Dedifferentiated amniotic fluid mesenchymal stem cell (primary cell): ENCODE data around the gene FMNL1.
"Not testable (repeated sequence)": the region's sequence is repeated elsewhere in the genome, so short reads cannot be mapped to it uniquely, and the experiment has no call there.

Experiments
- DNase-seq: peaks from one replicate; pipeline ENCODE4 v3.0.0-alpha.2; 2016; ENCODE audit errors: extremely low spot score

FMNL1 gene

GRCh38 chr17:45234641-45235415 lies 13.1 kb downstream of the FMNL1 start:
- no peak for DNase-seq

- DNase-seq, result peak; percentile 52
Observed at GRCh38 chr17:45235416-45236281, 14.0 kb downstream of the FMNL1 start.

- no peak for DNase-seq
Observed at GRCh38 chr17:45236282-45236606, 14.6 kb downstream of the FMNL1 start.

- no peak for DNase-seq
Observed at GRCh38 chr17:45237686-45238085, 16.0 kb downstream of the FMNL1 start.

GRCh38 chr17:45238155-45238774 lies 16.6 kb downstream of the FMNL1 start:
- no peak for DNase-seq

- no peak for DNase-seq
Observed at GRCh38 chr17:45240905-45241327, 19.2 kb downstream of the FMNL1 start.

- DNase-seq, result no peak
Observed at GRCh38 chr17:45241328-45242028, 19.8 kb downstream of the FMNL1 start.

- DNase-seq, result no peak
Observed at GRCh38 chr17:45242029-45242414, 20.3 kb downstream of the FMNL1 start.

- no peak for DNase-seq
Observed at GRCh38 chr17:45243750-45244149, 22.1 kb downstream of the FMNL1 start.

GRCh38 chr17:45244725-45245656 lies 23.3 kb downstream of the FMNL1 start:
- no peak for DNase-seq

GRCh38 chr17:45246338-45246737 lies 24.7 kb downstream of the FMNL1 start:
- no peak for DNase-seq

- no peak for DNase-seq
Observed at GRCh38 chr17:45246861-45247428, 25.3 kb downstream of the FMNL1 start.

GRCh38 chr17:45247429-45248131 lies 25.9 kb downstream of the FMNL1 start:
- peak; percentile 44 for DNase-seq

- no peak for DNase-seq
Observed at GRCh38 chr17:45248132-45248957, 26.7 kb downstream of the FMNL1 start.

GRCh38 chr17:45251931-45252330 lies 30.2 kb downstream of the FMNL1 start:
- DNase-seq, result no peak

GRCh38 chr17:45253237-45253636 lies 31.6 kb downstream of the FMNL1 start:
- not testable (repeated sequence) for DNase-seq

GRCh38 chr17:45253879-45254278 lies 32.2 kb downstream of the FMNL1 start:
- DNase-seq, result no peak

- no peak for DNase-seq
Observed at GRCh38 chr17:45255358-45255757, 33.7 kb downstream of the FMNL1 start.
